Spinal cord (tissue), 10 donors: Measurements from ENCODE around the gene GGT5. TPM values are rescaled to one million over a fixed set of nuclear protein-coding genes. Genes with fewer than 3 reads are reported as not detected.

Experiments used
- DNase-seq, 6 donors: peaks; one replicate each; pipeline versions ENCODE4 v3.0.0 to v3.0.0-alpha.2; 2013 to 2015; ENCODE audit warnings: low spot score in 6 of 6, low read depth in 4 of 6
- H3K27ac ChIP-seq: one replicate; pipeline ENCODE4 v1.5.1; 2013; ENCODE audit warnings: low read depth, low read length, control low read depth
- H3K27me3 ChIP-seq: one replicate; pipeline ENCODE4 v1.6.1; 2013; ENCODE audit warnings: low read length; ENCODE audit not compliant: control insufficient read depth, insufficient read depth
- H3K36me3 ChIP-seq: one replicate; pipeline ENCODE4 v1.6.1; 2013; ENCODE audit warnings: low read length; ENCODE audit not compliant: control insufficient read depth, insufficient read depth
- H3K4me1 ChIP-seq: one replicate; pipeline ENCODE4 v1.6.1; 2013; ENCODE audit warnings: low read length; ENCODE audit not compliant: control insufficient read depth, insufficient read depth
- H3K4me3 ChIP-seq: one replicate; pipeline ENCODE4 v1.5.1; 2013; ENCODE audit warnings: low read depth, low read length, control low read depth
- H3K9me3 ChIP-seq: one replicate; pipeline ENCODE4 v1.6.1; 2013; ENCODE audit warnings: low read length; ENCODE audit not compliant: control insufficient read depth, insufficient read depth
- WGBS: methylation state at CpG from one replicate; pipeline ENCODE4 v1.1.5; 2013; ENCODE audit warnings: missing lambda C conversion rate; ENCODE audit not compliant: insufficient coverage; 5-methylcytosine and 5-hydroxymethylcytosine counted together
- polyA plus RNA-seq, 2 donors: library from polyadenylated mRNA; unstranded; fragments of 120-200 nt; gene quantifications; one replicate each; pipeline ENCODE4 v1.2.1, GENCODE V29; 2013; ENCODE audit not compliant: insufficient read length in 2 of 2
- total RNA-seq, 2 donors: library from RNA; depleted of rRNA in 1 of 2; stranded (reverse); fragments of 120-200 nt in 1 of 2; fragments of >200 nt in 1 of 2; gene quantifications; one replicate each; pipeline versions ENCODE4 v1.2.3 to v1.2.4, GENCODE V29; 2013 to 2014
- donor health status: healthy.

GGT5 gene
- total and polyA plus RNA-seq, 4 donors = 2.9 to 12.3 (median 9.4) TPM

DNA sequence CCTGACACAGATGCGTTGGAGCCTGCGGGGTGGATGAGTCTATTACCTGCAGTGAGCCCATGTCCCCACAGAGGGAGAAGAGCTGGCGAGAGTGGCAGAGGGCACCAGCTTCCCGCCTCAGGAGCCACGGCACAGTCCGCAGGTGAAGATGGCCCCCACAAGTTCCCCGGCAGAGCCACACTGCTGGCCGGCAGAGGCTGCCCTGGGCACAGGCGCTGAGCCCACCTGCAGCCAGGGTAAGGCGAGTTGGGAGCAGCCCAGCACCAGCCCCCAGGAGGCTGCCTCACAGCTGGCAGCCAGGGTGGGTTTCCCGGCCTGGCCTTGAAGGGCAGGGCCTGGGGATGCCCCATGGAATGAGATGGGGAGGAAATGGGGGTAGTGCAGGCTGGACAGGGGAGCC is 68.8 kb downstream of the GGT5 start:
- Histone ChIP-seq H3K27ac (no peak overlapping the region), H3K4me1 (peaks cover 20% of the 10 kb centered on the region), H3K36me3 (peaks cover 94% of the 10 kb centered on the region), H3K27me3 (no peaks in the 10 kb centered on the region), H3K4me3 (no peak overlapping the region), H3K9me3 (no peaks in the 10 kb centered on the region)
- 95% methylated on average over 11 of the region's 11 CpGs for WGBS
- DNase-seq = no peak

DNA sequence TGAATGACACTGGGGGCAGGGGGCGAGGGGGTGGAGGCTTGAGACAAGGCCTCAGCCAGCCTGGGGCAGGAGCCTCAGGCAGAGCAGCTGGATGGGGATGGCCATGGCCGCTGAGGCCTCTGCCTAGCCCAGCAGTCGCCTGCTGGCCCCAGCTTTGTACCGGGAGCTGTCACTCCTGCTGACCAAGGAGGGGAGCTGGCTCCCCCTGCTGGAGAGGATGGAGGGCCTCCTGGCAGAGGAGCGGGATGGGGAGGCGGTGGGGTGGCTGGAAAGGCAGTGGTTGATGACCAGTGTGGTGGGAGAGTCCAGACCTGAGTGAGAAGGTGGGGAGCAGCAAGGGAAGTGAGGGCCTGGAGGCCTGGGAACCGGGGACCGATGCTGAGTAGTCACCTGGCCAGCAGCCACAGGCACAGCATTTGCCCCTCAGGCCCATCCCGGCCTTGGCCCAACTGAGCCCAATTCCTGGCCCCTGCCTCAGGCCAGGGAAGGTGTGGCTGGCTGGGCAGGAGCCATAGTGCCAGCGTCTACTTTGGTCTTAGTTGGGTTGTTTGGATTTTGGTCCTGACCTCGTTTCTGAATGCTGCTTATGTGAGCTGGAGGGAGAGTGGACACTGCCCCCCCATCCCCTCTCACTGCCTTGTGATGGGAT is 69.6 kb downstream of the GGT5 start:
- Histone ChIP-seq H3K36me3 (peaks cover 93% of the 10 kb centered on the region), H3K4me3 (no peak overlapping the region), H3K27ac (no peak overlapping the region), H3K27me3 (no peaks in the 10 kb centered on the region), H3K9me3 (no peaks in the 10 kb centered on the region), H3K4me1 (peaks cover 22% of the 10 kb centered on the region)
- 54% methylated on average over 8 of the region's 11 CpGs for WGBS
- peak in 2 of 6 donors; percentile 34 to 68 for DNase-seq

DNA sequence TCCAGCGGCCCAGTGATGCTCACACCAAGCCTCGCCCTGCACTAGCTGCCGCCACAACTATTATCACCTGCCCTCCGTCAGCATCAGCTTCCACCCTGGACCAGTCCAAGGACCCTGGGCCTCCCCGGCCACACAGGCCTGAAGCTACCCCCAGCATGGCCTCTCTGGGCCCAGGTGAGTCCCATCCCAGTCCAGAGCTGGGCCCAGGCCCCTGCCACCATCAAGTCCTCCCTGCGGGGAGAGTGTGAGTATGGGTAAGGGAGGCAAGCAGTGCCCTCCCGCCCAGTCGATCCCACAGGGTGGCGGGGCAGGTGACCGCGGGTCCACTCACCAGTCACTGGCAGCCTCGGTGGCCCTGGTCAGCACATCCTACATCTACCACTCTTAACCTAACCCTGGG is 73.1 kb downstream of the GGT5 start:
- DNase-seq = no peak
- Histone ChIP-seq H3K36me3 (peaks cover 98% of the 10 kb centered on the region), H3K4me1 (peaks cover 18% of the 10 kb centered on the region), H3K4me3 (no peak overlapping the region), H3K27ac (no peak overlapping the region), H3K27me3 (no peaks in the 10 kb centered on the region), H3K9me3 (no peaks in the 10 kb centered on the region)
- WGBS = 96% methylated on average over 3 of the region's 12 CpGs

DNA sequence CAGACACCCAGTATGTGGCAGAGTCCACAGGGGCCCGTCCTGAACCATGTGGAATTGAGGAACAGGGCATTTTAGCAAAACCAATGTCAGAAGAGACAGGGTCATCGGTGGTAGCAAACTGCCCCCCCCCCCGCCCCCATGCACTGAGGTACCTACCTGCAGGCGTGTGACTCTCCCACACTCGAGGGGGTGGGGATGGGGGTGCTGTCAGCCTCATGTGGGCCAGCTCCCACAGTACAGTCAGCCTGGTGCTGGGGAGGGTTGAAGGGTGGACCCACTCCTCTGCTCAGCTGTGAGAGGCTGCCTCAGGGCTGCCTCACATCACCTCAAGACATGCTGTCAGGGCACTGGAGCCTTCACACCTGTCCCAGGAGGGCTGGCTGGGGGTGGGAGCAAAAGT is 74.2 kb downstream of the GGT5 start:
- no peak for DNase-seq
- H3K4me3 ChIP-seq = no peak overlapping the region
- WGBS = 100% methylated on average over 2 of the region's 5 CpGs
- H3K9me3 ChIP-seq = no peaks in the 10 kb centered on the region
- peaks cover 98% of the 10 kb centered on the region for H3K36me3 ChIP-seq
- no peaks in the 10 kb centered on the region for H3K27me3 ChIP-seq
- peaks cover 14% of the 10 kb centered on the region for H3K4me1 ChIP-seq
- no peak overlapping the region for H3K27ac ChIP-seq

DNA sequence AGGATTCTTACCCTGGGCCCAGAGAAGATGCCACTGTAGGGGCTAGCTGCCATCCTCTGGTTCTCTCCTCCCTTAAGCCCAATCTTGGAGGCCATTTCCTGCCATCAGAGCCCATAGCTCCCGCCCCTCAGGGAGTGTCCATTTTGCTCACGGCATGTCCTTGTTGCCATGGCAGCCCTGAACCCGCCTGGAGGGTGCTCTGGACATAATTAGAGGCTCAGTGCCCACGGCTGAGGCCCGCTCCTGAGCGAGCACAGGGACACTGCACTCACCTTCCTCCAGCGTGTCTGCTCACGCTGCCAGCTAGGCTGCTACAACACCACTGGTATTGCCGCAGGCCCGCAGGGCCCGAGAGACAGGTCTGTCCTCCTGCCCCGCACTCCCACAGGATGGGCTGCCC is 74.7 kb downstream of the GGT5 start:
- Histone ChIP-seq H3K27me3 (no peaks in the 10 kb centered on the region), H3K4me1 (peaks cover 11% of the 10 kb centered on the region), H3K9me3 (no peaks in the 10 kb centered on the region), H3K27ac (no peak overlapping the region), H3K4me3 (no peak overlapping the region), H3K36me3 (peaks cover 98% of the 10 kb centered on the region)
- WGBS = 55% methylated on average over 12 of the region's 12 CpGs
- peak in 1 of 6 donors; percentile 50 for DNase-seq

Other genes with a start within 250 kb of the GGT5 start
- gene GSTT4, start 239.6 kb downstream of the GGT5 start, total RNA-seq = not detected
- gene GSTT4, start 239.6 kb downstream of the GGT5 start, polyA plus RNA-seq = not detected
- gene CABIN1, start 233.8 kb downstream of the GGT5 start, total RNA-seq = 10 to 100 TPM; 51.0 to 55.5 TPM
- 10 to 100 TPM; 74.8 to 93.5 TPM for gene CABIN1, start 233.8 kb downstream of the GGT5 start, polyA plus RNA-seq
- 10 to 100 TPM in 1 of 2 donors, 1 to 10 TPM in 1; 4.9 to 11.2 TPM for gene SUSD2, start 63.6 kb downstream of the GGT5 start, total RNA-seq
- gene SUSD2, start 63.6 kb downstream of the GGT5 start, polyA plus RNA-seq = 10 to 100 TPM; 20.9 to 21.4 TPM
- 10 to 100 TPM; 38.9 to 50.5 TPM for gene SPECC1L, start 25.7 kb upstream of the GGT5 start, total RNA-seq
- 10 to 100 TPM; 37.0 to 38.2 TPM for gene SPECC1L, start 25.7 kb upstream of the GGT5 start, polyA plus RNA-seq
- gene ADORA2A, start 182.5 kb upstream of the GGT5 start, total RNA-seq = 10 to 100 TPM in 1 of 2 donors, 1 to 10 TPM in 1; 9.6 to 18.8 TPM
- gene ADORA2A, start 182.5 kb upstream of the GGT5 start, polyA plus RNA-seq = 10 to 100 TPM; 20.9 TPM